NCI-H226 (cell line): ENCODE results near the gene CHRD.
"Not testable (repeated sequence)": the region's sequence is repeated elsewhere in the genome, so short reads cannot be mapped to it uniquely, and the experiment has no call there.

ENCODE experiments used
- DNase-seq: peaks from one replicate; pipeline ENCODE4 v3.0.0-alpha.2; 2015

The CHRD gene

DNA sequence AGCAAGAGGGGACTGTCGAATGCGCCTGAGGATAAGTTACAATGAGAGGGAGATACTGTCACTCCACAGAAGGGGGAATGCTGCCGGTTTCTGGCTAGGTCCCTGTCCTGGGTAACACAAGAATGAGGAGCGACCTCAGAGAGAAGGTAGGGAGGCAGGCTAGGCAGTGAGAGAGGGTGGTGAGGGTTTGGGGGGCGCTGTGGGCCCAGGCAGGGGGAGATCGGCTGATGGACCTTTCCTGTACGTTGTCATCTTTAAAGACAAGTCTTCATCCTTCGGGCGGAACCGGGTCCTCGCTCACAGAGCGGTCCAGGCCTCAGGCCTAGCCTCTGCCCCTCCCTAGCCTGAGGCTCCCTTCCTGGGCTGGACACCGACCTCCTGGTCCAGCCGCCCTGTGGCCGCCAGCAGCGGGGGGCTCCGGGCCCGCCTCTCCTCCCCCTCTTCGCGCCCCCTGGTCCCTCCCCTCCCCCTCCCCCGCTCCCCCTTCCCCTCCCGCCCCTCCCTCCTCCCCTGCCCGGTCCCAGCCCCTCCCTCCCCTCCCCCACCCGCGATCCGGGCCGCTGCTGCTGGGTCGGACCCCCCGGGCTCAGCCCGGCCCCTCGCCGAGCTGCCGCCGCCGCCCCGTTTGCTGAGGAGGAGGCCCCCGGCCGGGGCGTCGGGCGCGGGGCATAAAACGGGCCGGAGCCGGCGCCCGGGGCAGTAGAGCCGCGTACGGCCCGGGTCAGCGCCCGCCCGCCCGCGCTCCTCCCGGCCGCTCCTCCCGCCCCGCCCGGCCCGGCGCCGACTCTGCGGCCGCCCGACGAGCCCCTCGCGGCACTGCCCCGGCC is at the start of gene CHRD:
Gene CHRD (plus strand): TSS at position 697 of the 827 bp plus-strand sequence. CDS start 265 bp downstream, outside the sequence.
- DNase-seq = no peak

DNA sequence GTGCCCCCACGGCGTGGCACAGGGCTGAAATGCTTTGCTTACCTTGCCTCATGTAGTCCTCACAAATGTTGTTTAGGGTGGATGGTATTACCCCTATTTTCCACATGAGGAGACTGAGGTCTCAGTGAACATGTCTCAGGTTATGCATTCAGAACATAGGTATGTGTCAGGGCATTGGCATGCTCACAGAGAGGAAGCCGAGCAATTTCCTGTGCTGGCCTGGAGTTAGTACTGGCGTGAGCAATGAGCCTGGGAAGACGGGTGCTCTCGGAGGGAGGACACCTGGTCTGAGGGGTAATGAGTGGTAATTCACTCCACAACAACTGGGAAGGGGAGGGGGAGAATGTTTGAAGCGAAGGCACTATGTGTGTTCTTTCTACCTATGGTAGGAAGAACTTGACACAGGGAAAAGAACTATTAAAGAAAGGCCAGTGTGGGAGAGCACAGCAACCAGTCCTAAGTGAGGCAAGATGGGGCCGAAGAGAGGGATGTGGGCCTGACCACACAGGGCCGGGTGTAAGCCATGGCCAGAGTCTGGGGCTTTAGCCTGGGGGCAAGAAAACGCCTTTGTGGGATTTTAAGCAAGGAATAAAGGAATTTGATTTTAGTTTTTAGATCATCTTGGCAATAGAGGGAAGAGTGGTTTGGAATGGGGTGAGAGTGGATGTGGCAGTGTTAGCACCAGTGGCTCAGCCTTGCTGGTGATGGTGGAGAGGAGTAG is 47.3 kb upstream of the CHRD start:
- peak; percentile 94 for DNase-seq

DNA sequence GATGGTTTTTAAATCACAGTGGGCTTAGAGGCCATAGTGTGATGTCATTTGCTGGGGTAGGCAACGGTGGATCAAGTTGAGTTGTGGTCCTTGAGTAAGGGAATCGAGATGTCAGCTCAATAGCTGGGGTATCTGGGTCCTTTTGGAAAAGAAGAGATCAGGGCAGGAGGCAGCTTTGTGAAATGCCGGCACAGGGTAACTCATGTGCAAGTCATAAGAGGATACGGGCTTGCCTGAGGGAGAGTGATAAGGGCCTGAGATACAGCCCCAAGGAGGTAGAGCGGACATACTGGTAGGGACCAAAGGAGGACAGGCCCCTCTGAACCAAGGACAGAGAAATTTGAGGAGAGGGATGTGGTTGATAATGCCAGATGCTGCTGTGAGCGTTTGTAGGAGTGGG is 46.7 kb upstream of the CHRD start:
- DNase-seq = no peak

DNA sequence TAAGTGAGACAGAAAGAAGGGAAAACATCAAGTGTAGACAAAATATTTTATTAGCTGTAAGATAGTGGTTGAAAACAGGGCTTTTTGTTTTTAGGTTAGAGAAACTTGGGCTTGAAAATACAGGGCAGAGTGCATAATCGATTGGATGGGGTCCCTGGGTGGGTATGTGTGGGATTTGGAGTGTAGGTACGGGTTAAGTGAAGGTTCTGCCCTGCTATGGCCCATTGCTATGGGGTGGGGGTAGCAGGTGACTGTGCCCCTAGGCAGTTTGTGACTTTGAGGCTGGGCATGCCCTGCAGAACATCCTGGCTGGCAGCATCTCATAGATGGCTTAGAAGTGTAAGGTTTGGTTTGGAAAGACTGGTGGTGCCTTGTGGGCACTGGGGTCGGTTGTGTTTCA is 46.2 kb upstream of the CHRD start:
- no peak for DNase-seq

DNA sequence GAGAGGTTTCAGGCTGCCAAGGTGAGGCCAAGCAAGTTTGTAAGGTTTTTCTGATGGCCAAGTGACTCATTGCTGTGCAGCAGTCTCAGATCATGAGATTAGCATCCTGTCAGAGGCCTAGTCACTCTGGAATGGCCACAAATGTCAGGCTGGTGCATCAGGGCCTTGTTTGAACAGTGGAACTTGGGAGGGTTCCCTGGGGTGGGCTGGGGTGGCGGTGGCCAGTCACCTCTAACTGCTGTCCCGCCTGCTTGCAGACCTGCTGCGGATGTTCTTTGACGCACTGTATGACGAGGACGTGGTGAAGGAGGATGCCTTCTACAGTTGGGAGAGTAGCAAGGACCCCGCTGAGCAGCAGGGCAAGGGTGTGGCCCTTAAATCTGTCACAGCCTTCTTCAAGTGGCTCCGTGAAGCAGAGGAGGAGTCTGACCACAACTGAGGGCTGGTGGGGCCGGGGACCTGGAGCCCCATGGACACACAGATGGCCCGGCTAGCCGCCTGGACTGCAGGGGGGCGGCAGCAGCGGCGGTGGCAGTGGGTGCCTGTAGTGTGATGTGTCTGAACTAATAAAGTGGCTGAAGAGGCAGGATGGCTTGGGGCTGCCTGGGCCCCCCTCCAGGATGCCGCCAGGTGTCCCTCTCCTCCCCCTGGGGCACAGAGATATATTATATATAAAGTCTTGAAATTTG is 45.2 kb upstream of the CHRD start:
- DNase-seq = peak; percentile 26

DNA sequence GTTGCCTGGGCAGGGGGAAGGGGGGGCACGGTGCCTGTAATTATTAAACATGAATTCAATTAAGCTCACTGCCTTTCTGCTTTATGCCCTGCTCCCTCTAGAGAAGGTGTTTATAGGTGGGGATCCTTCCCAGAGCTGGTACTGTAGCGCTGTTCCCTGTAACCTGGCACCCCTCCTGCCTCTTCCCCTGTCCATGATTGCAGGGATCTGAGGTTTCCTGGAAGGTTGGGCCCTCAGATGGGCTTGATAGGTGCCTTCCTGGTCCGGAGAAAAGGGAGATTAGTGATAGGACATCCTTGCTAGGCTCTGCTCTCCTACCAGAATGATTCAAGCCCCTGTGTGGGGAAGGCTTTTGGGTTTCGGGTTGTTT is 44.6 kb upstream of the CHRD start:
- peak; percentile 20 for DNase-seq

DNA sequence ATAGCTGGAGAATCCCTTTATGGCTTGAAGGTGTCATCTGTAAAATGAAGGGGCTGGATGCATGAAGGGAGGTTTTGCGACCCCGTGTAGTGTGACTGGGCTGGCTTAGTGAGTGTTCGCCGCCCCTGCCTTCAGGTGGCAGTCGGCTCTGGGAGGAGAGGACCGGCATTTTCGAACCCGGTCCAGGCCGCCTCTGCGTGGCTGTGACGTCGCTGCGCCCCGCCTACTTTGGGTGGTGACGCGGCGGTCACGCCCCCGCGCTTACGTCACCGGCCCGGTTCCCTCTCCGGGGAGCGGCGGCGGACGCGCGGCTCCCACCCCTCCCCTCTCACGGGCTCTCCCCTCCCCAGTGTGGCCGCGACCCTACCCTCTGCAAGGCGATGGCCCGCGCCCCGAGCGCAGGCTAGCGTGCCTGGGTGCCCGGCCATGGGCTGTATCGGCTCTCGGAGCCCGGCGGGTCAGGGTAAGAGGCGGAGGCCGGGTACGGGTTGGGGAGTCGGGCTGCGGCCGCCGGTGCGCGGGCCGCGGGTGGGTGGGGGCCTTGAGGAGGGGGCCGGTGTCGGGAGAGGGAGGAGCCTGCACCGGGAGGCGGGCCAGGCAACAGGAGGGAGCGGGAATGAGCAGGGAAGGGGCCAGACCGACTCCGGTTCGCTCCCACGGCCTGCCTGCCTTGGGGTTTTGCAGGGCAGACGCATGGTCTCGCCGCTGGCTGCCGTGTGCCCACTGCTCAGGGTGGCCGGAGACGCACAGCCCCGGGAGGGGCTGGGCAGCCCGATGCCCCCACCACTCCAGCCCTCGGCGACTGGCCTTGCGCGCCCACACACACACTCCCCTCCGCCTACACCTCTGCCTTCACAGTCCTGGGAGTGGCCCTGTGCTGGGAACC is 44.0 kb upstream of the CHRD start:
- DNase-seq = peak; percentile 70

DNA sequence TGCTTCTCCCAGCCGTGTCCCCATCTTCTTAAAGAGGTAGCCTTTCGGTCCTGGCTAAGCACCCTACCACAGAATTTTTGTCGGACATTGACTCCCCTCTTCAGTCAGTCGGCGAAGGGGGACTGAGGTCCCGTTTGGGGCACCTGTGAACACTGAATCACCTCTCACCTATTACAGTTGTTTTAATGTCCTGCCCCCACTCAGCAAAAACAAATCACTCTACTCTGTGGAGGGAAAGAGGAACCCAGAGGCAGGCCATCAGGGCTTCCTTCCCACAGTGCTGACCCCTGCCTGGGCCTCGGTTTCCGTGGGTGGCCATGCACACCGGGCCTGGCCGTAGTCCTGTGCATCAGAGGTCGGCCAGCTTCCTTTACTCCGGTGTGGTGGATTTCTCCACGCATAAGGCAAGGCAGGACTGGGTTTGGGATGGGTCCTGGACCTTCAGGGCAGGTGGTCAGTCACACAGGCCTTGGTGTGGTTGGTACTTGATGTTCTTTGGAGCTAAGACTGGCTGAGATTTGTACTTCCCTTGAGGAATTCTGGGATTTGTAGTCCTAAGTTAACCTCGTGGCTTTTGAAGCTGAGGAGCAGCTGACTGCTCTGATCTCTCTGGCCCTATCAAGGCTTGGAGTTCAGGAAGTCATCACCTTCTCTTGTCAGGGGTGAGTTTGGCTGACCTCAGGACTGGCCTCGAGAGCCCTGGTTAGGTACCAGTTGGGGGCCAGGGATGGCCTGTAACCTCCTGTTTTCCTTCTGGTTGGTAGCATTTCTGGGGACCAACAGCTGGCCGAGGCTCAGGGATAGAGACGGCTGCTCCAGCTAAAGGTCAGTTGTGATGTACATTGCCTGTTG is 43.1 kb upstream of the CHRD start:
- no peak for DNase-seq

DNA sequence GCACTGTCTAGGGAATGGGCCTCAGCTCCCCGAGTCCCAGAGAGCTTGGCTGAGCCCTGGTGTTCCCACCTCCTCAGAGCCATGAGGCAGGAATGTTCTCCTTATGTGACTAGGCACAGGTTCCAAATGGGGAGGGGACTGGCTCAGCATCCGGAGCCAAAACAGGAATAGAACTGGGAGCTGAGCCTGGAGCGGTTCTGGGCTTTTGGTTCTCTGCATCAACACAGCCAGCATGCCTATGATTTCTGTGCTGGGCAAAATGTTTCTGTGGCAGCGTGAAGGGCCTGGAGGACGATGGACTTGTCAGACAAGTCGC is 42.5 kb upstream of the CHRD start, which contains the start of gene FAM131A:
Gene FAM131A (plus strand): TSS at position 202 of the 316 bp plus-strand sequence. CDS start 31 bp downstream, at position 233.
- no peak for DNase-seq

DNA sequence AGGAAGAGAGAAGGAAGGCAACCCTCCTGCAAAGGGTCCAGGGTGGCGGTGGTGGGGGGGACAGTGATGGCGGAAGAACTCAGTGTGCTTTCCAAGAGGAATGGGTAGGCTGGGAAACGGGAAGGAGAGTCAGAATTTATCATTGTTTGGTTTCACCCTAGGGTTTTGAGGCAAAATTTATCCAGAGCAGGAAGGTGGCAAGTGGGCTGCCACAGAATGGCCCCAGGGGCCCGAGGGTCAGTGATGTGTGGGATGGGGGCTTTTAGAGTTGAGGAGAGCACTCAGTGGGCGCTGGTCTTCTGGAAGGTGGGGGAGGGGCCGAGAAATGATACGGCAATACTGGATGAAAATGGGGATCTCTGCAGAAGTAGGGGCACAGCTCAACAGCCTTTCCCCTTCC is 41.9 kb upstream of the CHRD start:
- DNase-seq = no peak

DNA sequence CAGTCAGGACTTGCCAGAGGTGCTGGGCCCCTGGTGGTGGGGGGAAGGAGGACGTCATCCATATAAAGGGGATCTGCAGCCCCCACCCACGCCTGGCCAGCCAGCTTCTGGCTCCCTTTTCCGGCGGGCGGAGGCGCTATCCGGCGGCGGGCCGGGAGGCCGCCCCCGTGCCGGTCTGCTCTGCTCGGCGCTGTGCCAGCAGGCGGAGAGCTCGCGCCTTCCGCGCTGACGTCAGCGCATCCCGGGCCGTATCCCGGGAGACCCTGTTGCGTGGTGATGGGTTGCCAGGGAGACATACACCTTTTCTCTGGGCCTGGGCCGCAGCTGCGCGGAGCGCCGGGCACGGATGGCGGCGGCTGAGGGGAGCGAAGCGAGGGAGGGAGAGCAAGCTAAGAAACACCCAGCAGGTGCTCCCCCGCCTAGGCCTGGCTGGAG is 41.3 kb upstream of the CHRD start:
- DNase-seq = no peak

DNA sequence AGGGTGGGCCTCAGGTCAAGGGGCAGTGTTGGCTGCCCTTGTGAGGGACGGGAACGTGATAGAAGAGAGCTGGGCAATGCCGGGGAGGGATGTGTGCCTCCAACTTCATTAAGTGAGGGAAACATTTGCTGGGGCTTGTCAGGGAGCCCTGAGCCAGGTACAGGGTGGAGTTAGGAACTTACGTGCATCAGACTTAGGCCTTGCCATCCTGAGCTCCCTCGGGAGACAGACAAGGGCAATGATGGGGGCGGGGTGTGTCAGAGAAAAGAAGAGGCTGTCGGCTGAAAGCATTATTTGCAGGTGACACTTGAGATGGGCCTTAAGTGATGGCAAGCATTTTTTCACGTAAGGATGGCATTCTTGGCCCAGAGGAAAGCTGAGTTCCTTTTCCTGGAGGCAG is 40.9 kb upstream of the CHRD start:
- no peak for DNase-seq

DNA sequence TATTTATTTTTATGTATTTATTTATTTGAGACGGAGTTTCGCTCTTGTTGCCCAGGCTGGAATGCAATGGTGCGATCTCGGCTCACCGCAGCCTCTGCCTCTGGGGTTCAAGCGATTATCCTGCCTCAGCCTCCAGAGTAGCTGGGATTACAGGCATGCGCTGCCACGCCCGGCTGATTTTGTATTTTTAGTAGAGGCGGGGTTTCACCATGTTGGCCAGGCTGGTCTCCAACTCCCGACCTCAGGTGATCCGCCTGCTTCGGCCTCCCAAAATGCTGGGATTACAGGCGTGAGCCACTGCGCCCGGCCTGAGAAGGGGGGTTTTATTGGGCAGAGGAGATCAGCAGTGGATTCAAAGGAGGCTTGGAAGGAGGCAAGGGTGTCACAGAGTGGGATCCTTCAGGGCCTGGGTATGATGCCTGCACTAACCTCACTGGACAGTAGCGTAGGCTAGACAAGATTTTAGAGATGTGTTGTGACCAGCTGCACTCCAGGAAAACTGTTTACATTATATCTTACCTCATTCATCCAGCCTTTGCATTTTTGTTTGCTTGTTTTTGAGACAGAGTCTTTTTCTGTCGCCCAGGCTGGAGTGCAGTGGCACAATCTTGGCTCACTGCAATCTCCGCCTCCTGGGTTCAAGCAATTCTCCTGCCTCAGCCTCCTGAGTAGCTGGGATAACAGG is 40.3 kb upstream of the CHRD start:
- not testable (repeated sequence) for DNase-seq

DNA sequence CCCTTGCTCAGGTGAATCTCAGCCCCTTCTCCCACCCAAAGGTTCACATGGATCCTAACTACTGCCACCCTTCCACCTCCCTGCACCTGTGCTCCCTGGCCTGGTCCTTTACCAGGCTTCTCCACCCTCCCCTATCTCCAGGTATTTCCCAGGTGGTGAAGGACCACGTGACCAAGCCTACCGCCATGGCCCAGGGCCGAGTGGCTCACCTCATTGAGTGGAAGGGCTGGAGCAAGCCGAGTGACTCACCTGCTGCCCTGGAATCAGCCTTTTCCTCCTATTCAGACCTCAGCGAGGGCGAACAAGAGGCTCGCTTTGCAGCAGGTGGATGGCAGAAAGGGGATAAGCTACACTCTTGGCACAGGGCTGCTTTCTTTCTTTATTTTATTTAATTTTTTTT is 37.9 kb upstream of the CHRD start:
- DNase-seq = no peak

DNA sequence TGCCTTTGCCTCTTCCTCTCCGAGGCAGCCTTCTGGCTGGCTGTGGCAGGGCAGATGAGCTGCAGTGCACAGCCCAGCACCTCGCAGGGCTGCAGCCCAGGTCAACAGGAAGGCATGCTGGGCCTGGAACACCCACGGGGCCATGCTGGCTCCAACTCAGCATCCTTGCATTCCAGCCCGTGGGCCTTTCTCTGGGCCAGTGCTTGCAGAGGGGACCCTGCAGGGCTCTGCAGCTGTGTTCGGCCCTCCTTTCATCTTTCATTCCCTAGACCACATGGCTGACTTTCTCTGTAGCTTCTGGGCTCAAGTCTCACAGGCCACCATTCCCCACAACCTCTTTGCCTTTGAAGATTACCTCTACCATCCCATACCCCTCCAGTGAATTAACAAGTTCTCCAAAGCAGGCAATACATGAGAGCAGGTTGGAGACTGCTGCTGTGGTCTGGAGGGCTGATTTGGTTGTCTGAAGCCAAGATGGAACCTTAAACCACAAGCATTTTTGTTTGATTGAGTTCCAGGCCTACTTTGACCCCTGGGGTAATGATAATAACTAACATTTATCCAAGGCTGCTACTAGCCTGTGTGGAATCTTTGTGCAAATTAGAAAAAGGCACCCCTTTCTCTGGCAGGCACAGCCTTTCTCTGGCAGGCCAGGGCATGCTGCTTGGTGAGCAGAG is 36.5 kb upstream of the CHRD start:
- DNase-seq = no peak

DNA sequence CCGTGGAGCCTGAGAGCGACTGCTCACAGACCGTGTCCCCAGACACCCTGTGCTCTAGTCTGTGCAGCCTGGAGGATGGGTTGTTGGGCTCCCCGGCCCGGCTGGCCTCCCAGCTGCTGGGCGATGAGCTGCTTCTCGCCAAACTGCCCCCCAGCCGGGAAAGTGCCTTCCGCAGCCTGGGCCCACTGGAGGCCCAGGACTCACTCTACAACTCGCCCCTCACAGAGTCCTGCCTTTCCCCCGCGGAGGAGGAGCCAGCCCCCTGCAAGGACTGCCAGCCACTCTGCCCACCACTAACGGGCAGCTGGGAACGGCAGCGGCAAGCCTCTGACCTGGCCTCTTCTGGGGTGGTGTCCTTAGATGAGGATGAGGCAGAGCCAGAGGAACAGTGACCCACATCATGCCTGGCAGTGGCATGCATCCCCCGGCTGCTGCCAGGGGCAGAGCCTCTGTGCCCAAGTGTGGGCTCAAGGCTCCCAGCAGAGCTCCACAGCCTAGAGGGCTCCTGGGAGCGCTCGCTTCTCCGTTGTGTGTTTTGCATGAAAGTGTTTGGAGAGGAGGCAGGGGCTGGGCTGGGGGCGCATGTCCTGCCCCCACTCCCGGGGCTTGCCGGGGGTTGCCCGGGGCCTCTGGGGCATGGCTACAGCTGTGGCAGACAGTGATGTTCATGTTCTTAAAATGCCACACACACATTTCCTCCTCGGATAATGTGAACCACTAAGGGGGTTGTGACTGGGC is 35.1 kb upstream of the CHRD start:
- DNase-seq = no peak

DNA sequence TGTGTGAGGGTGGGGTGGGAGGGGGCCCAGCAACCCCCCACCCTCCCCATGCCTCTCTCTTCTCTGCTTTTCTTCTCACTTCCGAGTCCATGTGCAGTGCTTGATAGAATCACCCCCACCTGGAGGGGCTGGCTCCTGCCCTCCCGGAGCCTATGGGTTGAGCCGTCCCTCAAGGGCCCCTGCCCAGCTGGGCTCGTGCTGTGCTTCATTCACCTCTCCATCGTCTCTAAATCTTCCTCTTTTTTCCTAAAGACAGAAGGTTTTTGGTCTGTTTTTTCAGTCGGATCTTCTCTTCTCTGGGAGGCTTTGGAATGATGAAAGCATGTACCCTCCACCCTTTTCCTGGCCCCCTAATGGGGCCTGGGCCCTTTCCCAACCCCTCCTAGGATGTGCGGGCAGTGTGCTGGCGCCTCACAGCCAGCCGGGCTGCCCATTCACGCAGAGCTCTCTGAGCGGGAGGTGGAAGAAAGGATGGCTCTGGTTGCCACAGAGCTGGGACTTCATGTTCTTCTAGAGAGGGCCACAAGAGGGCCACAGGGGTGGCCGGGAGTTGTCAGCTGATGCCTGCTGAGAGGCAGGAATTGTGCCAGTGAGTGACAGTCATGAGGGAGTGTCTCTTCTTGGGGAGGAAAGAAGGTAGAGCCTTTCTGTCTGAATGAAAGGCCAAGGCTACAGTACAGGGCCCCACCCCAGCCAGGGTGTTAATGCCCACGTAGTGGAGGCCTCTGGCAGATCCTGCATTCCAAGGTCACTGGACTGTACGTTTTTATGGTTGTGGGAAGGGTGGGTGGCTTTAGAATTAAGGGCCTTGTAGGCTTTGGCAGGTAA is 34.3 kb upstream of the CHRD start:
- DNase-seq = peak; percentile 33

DNA sequence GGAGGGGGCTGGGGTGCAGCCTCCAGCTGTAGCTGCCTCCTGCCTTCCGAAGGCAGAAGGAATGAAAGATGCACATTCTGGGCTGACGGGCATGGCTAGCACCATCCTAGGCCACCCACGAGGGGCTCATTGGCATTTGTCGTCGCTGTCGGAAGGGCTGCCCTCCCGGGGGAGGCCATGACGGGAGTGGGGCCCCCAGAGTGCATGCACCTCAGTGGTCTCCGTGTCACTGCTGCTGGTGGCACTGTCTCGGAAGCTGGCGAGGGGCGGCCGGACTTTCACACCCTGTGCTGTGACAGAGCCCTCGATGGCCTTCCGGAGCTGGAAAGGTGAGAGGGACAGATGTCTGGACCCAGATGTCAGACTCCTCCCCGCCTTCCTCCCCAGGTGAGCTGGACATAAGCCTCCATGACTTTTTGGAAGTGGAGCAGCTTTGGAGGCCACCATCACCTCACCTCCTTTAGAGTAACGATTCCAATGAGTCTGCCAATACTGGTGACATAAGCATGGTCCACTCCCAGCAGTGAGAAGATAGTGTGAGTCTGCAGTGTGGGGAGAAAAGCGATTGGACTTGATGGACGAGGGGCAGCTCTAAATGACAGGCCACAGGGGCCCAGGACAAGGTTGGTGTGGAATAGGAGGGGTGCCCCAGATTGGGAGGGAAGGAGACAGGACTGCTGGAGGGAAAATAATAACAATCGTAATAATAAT is 33.2 kb upstream of the CHRD start:
- DNase-seq = no peak
